ENCODE measurements around the gene MRPL47.

DNA sequence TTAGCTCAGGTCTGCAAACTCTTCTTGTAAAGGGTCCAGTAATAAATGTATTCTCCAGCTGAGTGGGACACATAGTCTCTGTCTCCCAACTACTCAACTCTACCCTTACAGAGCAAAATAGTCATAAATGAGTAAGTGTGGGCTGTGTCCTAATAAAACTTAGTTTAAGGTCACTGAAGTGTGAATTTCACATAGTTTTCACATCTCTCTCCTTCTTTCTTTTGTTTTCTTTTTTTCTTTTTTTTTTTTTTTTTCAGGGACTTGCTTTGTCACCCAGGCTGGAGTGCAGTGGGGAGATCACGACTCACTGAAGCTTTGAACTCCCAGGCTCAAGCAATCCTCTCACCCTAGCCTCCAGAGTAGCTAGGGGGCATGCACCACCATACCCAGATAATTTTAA is 43.6 kb downstream of the MRPL47 start:
- TF ChIP-seq CREB1 (IDR thresholded peaks at IDR 0.05; ENCODE audit: low read depth) (no peak), RAD21 (IDR thresholded peaks at IDR 0.05; ENCODE audit: low read depth) (no peak), YY1 (IDR thresholded peaks at IDR 0.05; ENCODE audit: low read depth) (no peak), TEAD4 (IDR thresholded peaks at IDR 0.05) (no peak)
- TF ChIP-seq, protein P1, sequence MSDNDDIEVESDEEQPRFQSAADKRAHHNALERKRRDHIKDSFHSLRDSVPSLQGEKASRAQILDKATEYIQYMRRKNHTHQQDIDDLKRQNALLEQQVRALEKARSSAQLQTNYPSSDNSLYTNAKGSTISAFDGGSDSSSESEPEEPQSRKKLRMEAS (IDR thresholded peaks at IDR 0.05): no peak
- TF ChIP-seq, protein P2, sequence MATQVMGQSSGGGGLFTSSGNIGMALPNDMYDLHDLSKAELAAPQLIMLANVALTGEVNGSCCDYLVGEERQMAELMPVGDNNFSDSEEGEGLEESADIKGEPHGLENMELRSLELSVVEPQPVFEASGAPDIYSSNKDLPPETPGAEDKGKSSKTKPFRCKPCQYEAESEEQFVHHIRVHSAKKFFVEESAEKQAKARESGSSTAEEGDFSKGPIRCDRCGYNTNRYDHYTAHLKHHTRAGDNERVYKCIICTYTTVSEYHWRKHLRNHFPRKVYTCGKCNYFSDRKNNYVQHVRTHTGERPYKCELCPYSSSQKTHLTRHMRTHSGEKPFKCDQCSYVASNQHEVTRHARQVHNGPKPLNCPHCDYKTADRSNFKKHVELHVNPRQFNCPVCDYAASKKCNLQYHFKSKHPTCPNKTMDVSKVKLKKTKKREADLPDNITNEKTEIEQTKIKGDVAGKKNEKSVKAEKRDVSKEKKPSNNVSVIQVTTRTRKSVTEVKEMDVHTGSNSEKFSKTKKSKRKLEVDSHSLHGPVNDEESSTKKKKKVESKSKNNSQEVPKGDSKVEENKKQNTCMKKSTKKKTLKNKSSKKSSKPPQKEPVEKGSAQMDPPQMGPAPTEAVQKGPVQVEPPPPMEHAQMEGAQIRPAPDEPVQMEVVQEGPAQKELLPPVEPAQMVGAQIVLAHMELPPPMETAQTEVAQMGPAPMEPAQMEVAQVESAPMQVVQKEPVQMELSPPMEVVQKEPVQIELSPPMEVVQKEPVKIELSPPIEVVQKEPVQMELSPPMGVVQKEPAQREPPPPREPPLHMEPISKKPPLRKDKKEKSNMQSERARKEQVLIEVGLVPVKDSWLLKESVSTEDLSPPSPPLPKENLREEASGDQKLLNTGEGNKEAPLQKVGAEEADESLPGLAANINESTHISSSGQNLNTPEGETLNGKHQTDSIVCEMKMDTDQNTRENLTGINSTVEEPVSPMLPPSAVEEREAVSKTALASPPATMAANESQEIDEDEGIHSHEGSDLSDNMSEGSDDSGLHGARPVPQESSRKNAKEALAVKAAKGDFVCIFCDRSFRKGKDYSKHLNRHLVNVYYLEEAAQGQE (IDR thresholded peaks at IDR 0.05; ENCODE audit: low read depth): no peak
- TF ChIP-seq, protein P3, sequence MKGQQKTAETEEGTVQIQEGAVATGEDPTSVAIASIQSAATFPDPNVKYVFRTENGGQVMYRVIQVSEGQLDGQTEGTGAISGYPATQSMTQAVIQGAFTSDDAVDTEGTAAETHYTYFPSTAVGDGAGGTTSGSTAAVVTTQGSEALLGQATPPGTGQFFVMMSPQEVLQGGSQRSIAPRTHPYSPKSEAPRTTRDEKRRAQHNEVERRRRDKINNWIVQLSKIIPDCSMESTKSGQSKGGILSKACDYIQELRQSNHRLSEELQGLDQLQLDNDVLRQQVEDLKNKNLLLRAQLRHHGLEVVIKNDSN (IDR thresholded peaks at IDR 0.05): no peak

All from Ishikawa (cell line).